Cardiac septum (tissue), 1 donor: ENCODE data around the gene UMODL1. TPM values are rescaled to one million over a fixed set of nuclear protein-coding genes. Genes with fewer than 3 reads are reported as not detected.
"Not testable (repeated sequence)": the region's sequence is repeated elsewhere in the genome, so short reads cannot be mapped to it uniquely, and the experiment has no call there.

Experiments
- DNase-seq: peaks from one replicate; pipeline ENCODE4 v3.0.0-alpha.2; 2020; ENCODE audit warnings: low spot score
- intact Hi-C: fragments of 100-400 bp; cut with DNase I; formaldehyde crosslinking; loops from one replicate; pipeline ENCODE4 v1.14.0; 2022
- total RNA-seq: library from RNA; stranded (reverse); fragmentation: NEBNext Ultra II Directional; extraction: Animal tissue kit (Norgen Biotek cat#: 25700); gene quantifications from one replicate; pipeline ENCODE4 v1.2.1, GENCODE V29; 2021
- donor health status: DM: no; HTN: no; CAD: no.

Gene UMODL1
- total RNA-seq, 1 donor from 2014 or later = not detected

DNA sequence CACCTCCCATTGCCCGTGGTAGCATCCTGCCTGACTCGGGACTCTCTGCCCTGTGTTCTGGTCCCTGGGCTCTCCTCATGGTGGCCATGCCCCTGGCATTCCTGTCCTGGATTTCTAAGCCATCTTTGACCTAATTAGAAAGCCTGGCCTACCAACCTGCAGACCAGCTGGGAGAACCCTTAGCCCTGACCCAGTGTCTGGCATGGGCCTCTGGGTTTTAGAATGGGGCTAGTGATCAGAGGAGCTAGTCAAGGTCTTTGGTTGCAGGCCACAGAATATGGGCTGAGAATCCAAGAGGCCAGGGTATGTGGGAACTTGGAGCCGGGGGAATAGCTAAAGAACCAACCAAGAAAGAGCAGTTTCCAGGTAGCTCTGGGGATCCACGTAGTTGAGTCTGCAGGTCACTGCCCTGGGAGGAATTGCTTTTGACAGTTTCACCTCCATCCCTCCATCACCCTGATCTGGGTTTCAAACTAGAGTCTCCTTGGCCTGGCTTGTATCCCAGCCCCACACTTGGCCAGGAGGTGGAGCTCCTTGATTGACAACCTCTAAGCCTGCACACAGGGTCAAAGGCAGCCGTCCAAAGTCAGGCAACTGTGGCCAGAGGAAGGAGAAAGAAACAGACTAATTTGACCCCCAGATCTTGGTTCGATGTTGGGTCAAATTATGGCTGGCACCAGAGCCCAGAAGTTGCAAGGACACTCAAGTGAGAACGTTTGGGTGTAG is 93.1 kb downstream of the UMODL1 start:
- intact Hi-C loops = loop anchor here (2.0 kb wide), 1 partner anchor 95 kb away; no protein-coding TSS in a partner anchor
- peak; percentile 84 for DNase-seq

DNA sequence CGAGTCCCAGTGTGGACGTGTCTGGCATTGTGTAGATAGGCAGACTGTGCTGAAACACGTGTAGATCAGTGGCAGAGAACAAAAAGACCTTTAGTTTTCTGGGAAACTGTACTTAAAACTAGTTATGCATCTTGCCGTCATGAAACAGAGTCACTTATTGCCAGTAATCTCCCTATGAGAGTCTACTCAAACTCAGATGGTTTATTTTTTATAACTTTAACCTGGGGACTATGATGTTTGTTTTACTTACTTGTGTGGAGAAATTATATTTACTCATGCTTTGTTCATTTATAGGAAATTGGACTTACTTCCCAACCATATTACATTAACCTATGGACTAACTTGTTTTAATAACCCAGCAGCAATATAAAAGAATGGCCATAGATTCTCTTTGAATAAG is 93.7 kb downstream of the UMODL1 start:
- no peak for DNase-seq
- intact Hi-C loops = loop anchor here (2.0 kb wide), 1 partner anchor 94 kb away; no protein-coding TSS in a partner anchor

DNA sequence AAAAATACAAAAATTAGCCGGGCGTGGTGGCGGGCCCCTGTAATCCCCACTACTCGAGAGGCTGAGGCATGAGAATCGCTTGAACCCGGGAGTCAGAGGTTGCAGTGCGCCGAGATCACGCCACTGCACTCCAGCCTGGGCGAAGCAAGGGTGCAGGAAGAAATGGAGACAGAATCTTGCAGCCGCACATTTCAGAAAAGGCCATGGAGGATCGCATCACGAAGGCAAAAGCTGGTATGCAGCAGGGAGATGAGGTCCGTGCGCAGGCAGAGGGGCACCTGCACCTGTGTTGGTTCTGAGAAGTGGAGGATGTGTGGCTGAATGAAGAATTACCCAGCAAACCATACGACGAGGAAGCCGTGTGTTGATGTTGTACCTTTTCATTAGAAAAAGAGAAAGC is 94.8 kb downstream of the UMODL1 start:
- intact Hi-C loops = loop anchor here (2.0 kb wide), 1 partner anchor 93 kb away; no protein-coding TSS in a partner anchor
- no peak for DNase-seq

DNA sequence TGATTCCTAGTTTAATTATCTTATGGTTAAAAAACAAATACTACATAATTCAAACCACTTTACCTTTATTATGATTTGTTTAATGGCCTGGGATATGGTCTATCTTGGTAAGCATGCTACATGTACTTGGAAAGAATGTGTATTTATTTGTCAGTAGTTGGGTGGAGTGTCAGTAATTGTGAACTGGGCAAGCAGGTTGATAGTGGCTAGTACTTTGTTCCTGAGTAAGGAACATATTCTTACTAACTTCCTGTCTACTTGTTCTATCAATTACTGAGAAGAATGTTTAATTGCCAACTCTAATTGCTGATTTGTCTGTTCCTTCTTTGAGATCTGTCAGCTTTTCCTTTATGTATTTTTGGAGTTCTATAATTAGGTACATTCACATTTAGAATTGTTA is 98.6 kb downstream of the UMODL1 start:
- intact Hi-C loops = loop anchor here (2.0 kb wide), 1 partner anchor 59 kb away; no protein-coding TSS in a partner anchor
- DNase-seq = no peak

- peak; percentile 87 for DNase-seq
- intact Hi-C loops = loop anchor here (2.0 kb wide), 1 partner anchor 57 kb away; no protein-coding TSS in a partner anchor
Measured at GRCh38 chr21:42171091-42172053, 100.3 kb downstream of the UMODL1 start.

- DNase-seq = peak; percentile 71
- intact Hi-C loops = no loop called here
Measured at GRCh38 chr21:42172596-42173483, 101.7 kb downstream of the UMODL1 start.

GRCh38 chr21:42174173-42174572 is 103.1 kb downstream of the UMODL1 start:
- intact Hi-C loops = no loop called here
- no peak for DNase-seq

DNA sequence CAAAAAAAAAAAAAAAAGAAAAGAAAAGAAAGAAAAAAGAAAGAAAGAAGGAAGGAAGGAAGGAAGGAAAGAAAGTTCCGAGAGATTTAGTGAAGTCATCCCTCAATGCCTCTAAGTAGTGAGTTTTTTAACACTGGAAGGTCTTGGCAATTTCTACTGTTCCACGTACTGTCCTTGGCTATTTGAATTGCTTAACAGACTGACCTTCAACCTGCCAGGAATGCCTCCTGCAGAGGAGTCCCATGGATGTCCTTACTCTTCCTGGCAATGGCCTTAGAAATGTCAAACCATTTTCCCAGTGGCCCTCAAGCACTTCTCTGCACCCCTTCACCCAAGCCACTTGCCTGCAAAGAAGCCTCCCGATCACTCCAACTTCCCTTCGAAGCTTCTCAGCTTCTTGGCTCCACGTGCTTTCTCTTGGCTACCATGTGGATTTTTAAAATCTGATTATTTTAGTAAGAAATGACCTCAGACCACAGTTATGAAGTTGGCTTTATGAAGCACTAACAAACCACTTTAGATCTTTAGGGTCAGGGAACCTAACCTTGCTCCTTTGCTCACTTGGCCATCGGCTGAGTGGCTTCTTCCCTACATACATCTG is 104.1 kb downstream of the UMODL1 start:
- intact Hi-C loops = no loop called here

DNA sequence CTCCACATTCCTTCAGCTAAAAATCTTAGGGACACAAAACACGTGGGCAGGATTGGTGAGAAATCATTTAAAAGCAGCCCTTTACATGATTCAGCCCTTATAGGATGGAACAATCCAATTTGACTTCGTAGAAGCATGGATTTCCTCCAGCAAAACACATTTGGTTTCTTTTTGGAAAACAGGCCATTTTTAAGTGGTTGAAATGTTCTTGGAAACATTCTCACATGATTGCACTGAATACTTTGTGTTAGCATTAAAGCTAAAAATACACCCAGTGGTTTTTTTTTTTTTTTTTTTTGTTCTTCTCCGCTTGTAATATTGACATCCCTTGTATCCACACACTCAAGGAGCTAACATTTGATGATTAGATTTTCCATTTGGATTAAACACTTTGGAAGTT is 105.7 kb downstream of the UMODL1 start:
- no peak for DNase-seq
- intact Hi-C loops = no loop called here

More for the DNA sequence above, 104.1 kb downstream of the UMODL1 start:
- DNase-seq = no peak

- no peak for DNase-seq
- intact Hi-C loops = no loop called here
Measured at GRCh38 chr21:42179316-42179715, 108.2 kb downstream of the UMODL1 start.

DNA sequence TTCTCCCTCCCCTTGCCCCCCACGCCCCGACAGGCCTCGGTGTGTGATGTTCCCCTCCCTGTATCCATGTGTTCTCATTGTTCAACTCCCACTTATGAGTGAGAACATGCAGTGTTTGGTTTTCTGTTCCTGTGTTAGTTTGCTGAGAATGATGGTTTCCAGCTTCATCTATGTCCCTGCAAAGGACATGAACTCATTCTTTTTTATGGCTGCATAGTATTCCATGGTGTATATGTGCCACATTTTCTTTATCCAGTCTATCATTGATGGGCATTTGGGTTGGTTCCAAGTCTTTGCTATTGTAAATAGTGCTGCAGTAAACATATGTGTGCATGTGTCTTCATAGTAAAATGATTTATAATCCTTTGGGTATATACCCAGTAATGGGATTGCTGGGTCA is 108.9 kb downstream of the UMODL1 start:
- intact Hi-C loops, DNase-seq: not testable (repeated sequence)

GRCh38 chr21:42182713-42183371 is 111.7 kb downstream of the UMODL1 start:
- intact Hi-C loops = no loop called here

DNA sequence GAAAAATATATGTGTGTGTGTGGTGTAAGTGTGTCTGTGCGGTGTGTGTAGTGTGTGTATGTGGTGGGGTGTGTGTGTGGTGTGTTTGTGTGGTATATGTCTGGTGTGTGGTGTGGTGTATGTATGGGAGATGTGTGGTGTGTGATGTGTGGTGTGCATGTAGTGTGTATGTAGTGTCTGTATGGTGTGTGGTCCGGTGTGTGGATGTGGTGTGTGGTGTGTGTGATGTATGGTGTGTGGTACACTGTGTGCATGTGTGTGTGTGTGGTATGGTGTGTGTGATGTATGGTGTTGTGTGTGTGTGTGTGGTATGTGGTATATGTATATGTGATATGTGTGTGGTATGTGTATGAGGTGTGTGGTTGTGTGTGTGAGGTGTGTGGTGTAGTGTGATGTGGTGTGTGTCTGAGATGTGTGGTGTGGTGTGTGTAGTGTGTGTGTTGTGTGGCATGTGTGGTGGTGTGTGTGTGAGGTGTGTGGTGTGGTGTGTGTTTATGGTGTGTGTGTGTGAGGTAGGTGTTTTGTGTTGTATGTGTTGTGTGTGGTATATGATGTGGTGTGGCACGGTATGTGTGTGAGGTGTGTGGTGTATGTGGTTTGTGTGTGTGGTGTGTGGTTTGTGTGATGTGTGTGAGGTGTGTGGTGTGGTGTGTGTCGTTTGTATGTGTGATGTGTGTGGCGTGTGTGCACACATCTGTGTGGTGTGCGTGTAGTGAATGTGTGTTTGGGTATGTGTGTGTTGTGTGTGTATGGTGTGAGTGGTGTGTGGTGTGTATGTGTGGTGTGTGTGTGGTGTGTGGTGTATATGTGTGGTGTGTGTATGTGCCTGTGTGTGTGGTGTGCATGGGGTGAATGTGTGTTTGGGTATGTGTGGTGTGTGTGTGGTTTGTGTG is 112.5 kb downstream of the UMODL1 start:
- no peak for DNase-seq
- intact Hi-C loops = no loop called here

More at GRCh38 chr21:42182713-42183371, 111.7 kb downstream of the UMODL1 start:
- no peak for DNase-seq

- DNase-seq = no peak
Measured at GRCh38 chr21:42186591-42186990, 115.5 kb downstream of the UMODL1 start.

GRCh38 chr21:42187976-42188653 is 117.0 kb downstream of the UMODL1 start:
- DNase-seq = no peak
- intact Hi-C loops = no loop called here

More at GRCh38 chr21:42186591-42186990, 115.5 kb downstream of the UMODL1 start:
- intact Hi-C loops = no loop called here

- intact Hi-C loops = no loop called here
- DNase-seq = no peak
Measured at GRCh38 chr21:42188663-42189062, 117.5 kb downstream of the UMODL1 start.

DNA sequence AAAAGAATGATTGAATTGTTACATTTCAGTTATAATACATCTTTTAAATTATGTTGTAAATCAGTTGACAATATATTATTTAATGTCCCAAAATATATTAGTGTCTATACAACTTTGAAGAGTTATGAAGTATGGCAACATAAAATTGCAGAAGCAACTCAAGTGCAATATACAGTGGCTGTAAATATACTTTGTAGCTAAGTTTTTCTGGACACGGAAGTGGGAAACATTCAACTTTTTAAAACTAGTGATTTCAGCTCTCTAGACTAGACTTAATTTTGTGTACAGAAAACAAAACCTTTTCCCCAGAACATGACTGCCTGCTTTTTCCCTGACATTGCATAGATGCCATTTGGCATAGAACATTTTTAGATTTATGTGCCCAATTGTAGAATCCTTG is 118.3 kb downstream of the UMODL1 start:
- intact Hi-C loops = no loop called here
- no peak for DNase-seq
